ENCODE data around the gene STAM. TPM values are rescaled to one million over a fixed set of nuclear protein-coding genes. Genes with fewer than 3 reads are reported as not detected.

The STAM gene
- total RNA-seq, 4 donors from 2014 or later, result 19.4 to 23.6 (median 21.8) TPM

GRCh38 chr10:17645621-17646345, 1.8 kb downstream of the STAM start:
- no peak for DNase-seq
- Histone ChIP-seq H3K36me3 (no peaks in the 10 kb centered on the region), H3K9me3 (no peaks in the 10 kb centered on the region), H3K4me1 (peaks cover 22 to 28% of the 10 kb centered on the region in 2 donors), H3K4me3 (replicated peaks in 1 of 3) (peak overlapping the region in 1 of 3 donors; percentile 78), H3K27ac (no peak overlapping the region), H3K27me3 (no peaks in the 10 kb centered on the region)
- TF ChIP-seq CTCF (IDR thresholded peaks at IDR 0.05) (no peak), POLR2A (IDR thresholded peaks at IDR 0.05) (no peak)
- intact Hi-C loops (cut with DNase I), result no loop called here
- WGBS, 2 donors, result 72 to 77% methylated on average over 6 of the region's 6 CpGs

DNA sequence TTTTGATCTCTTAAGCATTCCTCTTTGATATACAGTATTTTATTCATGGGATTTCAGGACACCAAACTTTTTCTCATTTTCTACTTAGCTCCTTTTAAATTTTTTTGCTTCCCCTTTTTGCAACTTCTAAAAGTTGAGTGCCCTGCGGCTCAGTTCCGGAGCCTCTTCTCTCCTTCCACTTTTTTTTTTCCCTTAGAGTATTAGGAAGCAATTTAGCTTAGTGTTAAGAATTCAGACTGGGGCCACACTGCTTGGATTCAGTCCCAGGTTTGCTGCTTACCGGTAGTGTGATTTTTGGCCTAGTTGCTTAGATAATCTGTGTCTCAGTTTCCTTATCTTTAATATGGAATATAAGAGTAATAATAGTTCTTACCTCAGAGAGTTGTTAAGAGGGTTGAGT, 3.4 kb downstream of the STAM start:
- peaks cover 22 to 28% of the 10 kb centered on the region in 2 donors for H3K4me1 ChIP-seq
- 58 to 70% methylated on average over 3 of the region's 3 CpGs for WGBS, 2 donors
- no peak for TF ChIP-seq CTCF (IDR thresholded peaks at IDR 0.05)
- no peak overlapping the region for H3K4me3 ChIP-seq (replicated peaks in 1 of 3)
- intact Hi-C loops (cut with DNase I), result no loop called here
- H3K36me3 ChIP-seq, result no peaks in the 10 kb centered on the region
- no peak overlapping the region for H3K27ac ChIP-seq
- H3K27me3 ChIP-seq, result no peaks in the 10 kb centered on the region
- DNase-seq, result no peak
- H3K9me3 ChIP-seq, result no peaks in the 10 kb centered on the region

DNA sequence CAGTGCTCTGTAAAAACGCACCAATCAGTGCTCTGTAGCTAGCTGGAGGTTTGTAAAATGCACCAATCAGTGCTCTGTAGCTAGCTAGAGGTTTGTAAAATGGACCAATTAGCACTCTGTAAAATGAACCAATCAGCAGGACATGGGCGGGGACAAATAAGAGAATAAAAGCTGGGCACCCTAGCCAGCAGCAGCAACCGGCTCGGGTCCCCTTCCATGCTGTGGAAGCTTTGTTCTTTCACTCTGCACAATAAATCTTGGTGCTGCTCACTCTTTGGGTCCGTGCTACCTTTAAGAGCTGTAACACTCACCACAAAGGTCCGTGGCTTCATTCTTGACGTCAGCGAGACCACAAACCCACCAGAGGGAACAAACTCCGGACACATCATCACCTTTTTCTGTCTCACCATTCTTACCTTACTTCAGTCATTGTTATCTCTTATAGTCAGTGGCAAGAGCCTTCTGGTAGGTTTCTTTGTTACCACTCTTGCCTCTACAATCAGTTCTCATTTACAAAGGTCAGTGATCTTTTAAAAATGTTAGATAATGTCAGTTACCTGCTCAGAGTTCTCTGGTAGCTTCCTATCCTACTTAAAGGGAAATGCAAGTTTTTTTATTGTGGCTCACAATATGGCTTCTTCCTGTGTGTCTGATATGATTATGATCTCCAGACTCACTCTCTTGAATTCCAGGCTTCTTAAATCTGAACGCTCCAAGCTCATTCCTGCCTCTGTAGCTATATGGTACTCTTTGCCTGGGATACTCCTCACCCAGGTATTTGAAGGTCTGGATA, 4.5 kb downstream of the STAM start:
- no peaks in the 10 kb centered on the region for H3K27me3 ChIP-seq
- no peak for DNase-seq
- TF ChIP-seq CTCF (IDR thresholded peaks at IDR 0.05), result no peak
- intact Hi-C loops (cut with DNase I), result no loop called here
- no peaks in the 10 kb centered on the region for H3K36me3 ChIP-seq
- peaks cover 14 to 21% of the 10 kb centered on the region in 2 donors for H3K4me1 ChIP-seq
- WGBS, 2 donors, result 92 to 93% methylated on average over 10 of the region's 10 CpGs
- H3K9me3 ChIP-seq, result no peaks in the 10 kb centered on the region
- no peak overlapping the region for H3K4me3 ChIP-seq (replicated peaks in 1 of 3)
- H3K27ac ChIP-seq, result no peak overlapping the region

GRCh38 chr10:17649052-17649451, 5.1 kb downstream of the STAM start:
- Histone ChIP-seq H3K9me3 (no peaks in the 10 kb centered on the region), H3K4me1 (peaks cover 14 to 21% of the 10 kb centered on the region in 2 donors), H3K36me3 (no peaks in the 10 kb centered on the region), H3K27me3 (no peaks in the 10 kb centered on the region), H3K27ac (no peak overlapping the region), H3K4me3 (replicated peaks in 1 of 3) (no peak overlapping the region)
- DNase-seq, result no peak
- TF ChIP-seq POLR2A (IDR thresholded peaks at IDR 0.05) (no peak), CTCF (IDR thresholded peaks at IDR 0.05) (no peak)
- WGBS, 2 donors, result 95 to 96% methylated on average over 4 of the region's 4 CpGs
- intact Hi-C loops (cut with DNase I), result no loop called here

DNA sequence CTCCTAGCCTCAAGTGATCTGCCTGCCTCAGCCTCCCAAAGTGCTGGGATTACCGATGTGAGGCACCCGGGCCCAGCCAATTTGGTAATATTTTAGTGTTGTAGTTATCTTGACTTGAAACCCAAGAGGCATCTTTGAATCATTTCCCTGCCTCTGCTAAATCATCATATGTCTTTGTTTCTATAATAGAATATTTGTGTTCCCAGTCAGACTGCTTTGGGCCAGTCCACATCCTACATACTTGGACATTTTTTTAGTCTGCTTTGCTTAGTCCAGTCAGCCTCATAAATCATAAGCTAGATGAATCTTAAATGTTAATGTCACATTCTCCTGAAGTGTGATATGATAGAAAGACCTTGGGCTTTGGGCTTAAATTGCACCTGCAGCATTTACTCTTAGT, 5.9 kb downstream of the STAM start:
- Histone ChIP-seq H3K36me3 (no peaks in the 10 kb centered on the region), H3K4me1 (peaks cover 9 to 19% of the 10 kb centered on the region in 2 donors), H3K9me3 (no peaks in the 10 kb centered on the region), H3K4me3 (replicated peaks in 1 of 3) (no peak overlapping the region), H3K27ac (no peak overlapping the region), H3K27me3 (no peaks in the 10 kb centered on the region)
- TF ChIP-seq POLR2A (IDR thresholded peaks at IDR 0.05), result no peak
- TF ChIP-seq CTCF (IDR thresholded peaks at IDR 0.05), result no peak
- DNase-seq, result no peak
- intact Hi-C loops (cut with DNase I), result no loop called here
- WGBS, 2 donors, result 85 to 90% methylated on average over 2 of the region's 2 CpGs

Measured in thyroid gland (tissue), 4 donors.